Effector memory CD8-positive, alpha-beta T cell (primary cell): ENCODE measurements around the gene CPTP.
"Not testable (repeated sequence)": the region's sequence is repeated elsewhere in the genome, so short reads cannot be mapped to it uniquely, and the experiment has no call there.

ENCODE experiments used
- ATAC-seq: fragments of 150-1000 bp; cut with Tn5 transposase; replicated peaks from 2 replicates; pipeline ENCODE4 v1.10.0; 2021; ENCODE audit warnings: mild to moderate bottlenecking, moderate library complexity
- DNase-seq, 3 experiments: peaks; one replicate each; pipeline ENCODE4 v3.0.0; 2021
- H3K27ac Mint-ChIP-seq, 2 donors: one replicate each; pipeline ENCODE4 v1.8.0; 2022; ENCODE audit warnings: mild to moderate bottlenecking in 2 of 2, mixed read lengths in 2 of 2, moderate library complexity in 2 of 2
- H3K27me3 Mint-ChIP-seq, 2 donors: one replicate each; pipeline ENCODE4 v1.8.0; 2022; ENCODE audit warnings: mixed read lengths in 2 of 2
- H3K36me3 Mint-ChIP-seq: one replicate; pipeline ENCODE4 v1.8.0; 2022; ENCODE audit warnings: mild to moderate bottlenecking, moderate library complexity, mixed read lengths; ENCODE audit not compliant: insufficient read depth
- H3K4me1 Mint-ChIP-seq, 2 donors: one replicate each; pipeline ENCODE4 v1.8.0; 2022; ENCODE audit warnings: low read depth in 2 of 2, mixed read lengths in 2 of 2
- H3K4me3 Mint-ChIP-seq, 2 donors: one replicate each; pipeline ENCODE4 v1.8.0; 2022; ENCODE audit warnings: mild to moderate bottlenecking in 2 of 2, mixed read lengths in 2 of 2, moderate library complexity in 2 of 2
- H3K9me3 Mint-ChIP-seq, 2 donors: one replicate each; pipeline ENCODE4 v1.8.0; 2022; ENCODE audit warnings: mixed read lengths in 2 of 2

CPTP gene

GRCh38 chr1:1314237-1314586 is 10.4 kb upstream of the CPTP start:
- no peaks in the 10 kb centered on the region for H3K27me3 Mint-ChIP-seq
- H3K4me3 Mint-ChIP-seq, result no peak overlapping the region
- ATAC-seq (no peak), DNase-seq (no peak)
- peaks cover 56% of the 10 kb centered on the region for H3K36me3 Mint-ChIP-seq
- H3K4me1 Mint-ChIP-seq, result peaks cover 0 to 6% of the 10 kb centered on the region in 2 donors
- H3K9me3 Mint-ChIP-seq, result no peaks in the 10 kb centered on the region
- peak overlapping the region in 1 of 2 donors; percentile 18 for H3K27ac Mint-ChIP-seq

- no peak for ATAC-seq
- no peaks in the 10 kb centered on the region for H3K9me3 Mint-ChIP-seq
- H3K36me3 Mint-ChIP-seq, result peaks cover 56% of the 10 kb centered on the region
- no peak for DNase-seq
- H3K4me1 Mint-ChIP-seq, result peaks cover 0 to 9% of the 10 kb centered on the region in 2 donors
- no peaks in the 10 kb centered on the region for H3K27me3 Mint-ChIP-seq
- peak overlapping the region in 1 of 2 donors; percentile 18 for H3K27ac Mint-ChIP-seq
- no peak overlapping the region for H3K4me3 Mint-ChIP-seq
These were observed 9.8 kb upstream of the CPTP start for GRCh38 chr1:1314678-1315335.

GRCh38 chr1:1315435-1315954 is 9.1 kb upstream of the CPTP start:
- Mint-ChIP-seq H3K27ac (no peak overlapping the region), H3K27me3 (no peaks in the 10 kb centered on the region), H3K4me3 (no peak overlapping the region), H3K36me3 (peaks cover 49% of the 10 kb centered on the region), H3K9me3 (no peaks in the 10 kb centered on the region), H3K4me1 (peaks cover 0 to 9% of the 10 kb centered on the region in 2 donors)
- ATAC-seq, result no peak
- DNase-seq, result no peak

GRCh38 chr1:1316199-1316598 is 8.4 kb upstream of the CPTP start:
- H3K4me3 Mint-ChIP-seq, H3K9me3 Mint-ChIP-seq, H3K27me3 Mint-ChIP-seq, H3K27ac Mint-ChIP-seq, ATAC-seq, H3K4me1 Mint-ChIP-seq, DNase-seq: not testable (repeated sequence)
- H3K36me3 Mint-ChIP-seq, result peaks cover 46% of the 10 kb centered on the region

- Mint-ChIP-seq H3K9me3 (no peaks in the 10 kb centered on the region), H3K36me3 (peaks cover 42% of the 10 kb centered on the region), H3K4me3 (no peak overlapping the region)
These were observed 7.2 kb upstream of the CPTP start for GRCh38 chr1:1317420-1317819.

GRCh38 chr1:1318131-1318652 is 6.4 kb upstream of the CPTP start:
- no peak for DNase-seq
- H3K4me3 Mint-ChIP-seq, result no peak overlapping the region
- no peak for ATAC-seq
- peaks cover 41% of the 10 kb centered on the region for H3K36me3 Mint-ChIP-seq
- no peaks in the 10 kb centered on the region for H3K9me3 Mint-ChIP-seq
- no peaks in the 10 kb centered on the region for H3K27me3 Mint-ChIP-seq
- peaks cover 3 to 16% of the 10 kb centered on the region in 2 donors for H3K4me1 Mint-ChIP-seq
- H3K27ac Mint-ChIP-seq, result no peak overlapping the region

More at GRCh38 chr1:1317420-1317819, 7.2 kb upstream of the CPTP start:
- no peaks in the 10 kb centered on the region for H3K27me3 Mint-ChIP-seq
- H3K4me1 Mint-ChIP-seq, result peaks cover 0 to 14% of the 10 kb centered on the region in 2 donors
- no peak for DNase-seq
- ATAC-seq, result no peak
- no peak overlapping the region for H3K27ac Mint-ChIP-seq

GRCh38 chr1:1318777-1319645 is 5.6 kb upstream of the CPTP start:
- peaks cover 9 to 21% of the 10 kb centered on the region in 2 donors for H3K4me1 Mint-ChIP-seq
- no peaks in the 10 kb centered on the region for H3K27me3 Mint-ChIP-seq
- peak overlapping the region in 1 of 2 donors; percentile 17 for H3K27ac Mint-ChIP-seq
- no peak for DNase-seq
- peaks cover 41% of the 10 kb centered on the region for H3K36me3 Mint-ChIP-seq
- no peak overlapping the region for H3K4me3 Mint-ChIP-seq
- no peak for ATAC-seq
- H3K9me3 Mint-ChIP-seq, result no peaks in the 10 kb centered on the region

- no peak for ATAC-seq
- no peaks in the 10 kb centered on the region for H3K9me3 Mint-ChIP-seq
- no peaks in the 10 kb centered on the region for H3K27me3 Mint-ChIP-seq
- peaks cover 42% of the 10 kb centered on the region for H3K36me3 Mint-ChIP-seq
- peaks cover 13 to 22% of the 10 kb centered on the region in 2 donors for H3K4me1 Mint-ChIP-seq
- H3K27ac Mint-ChIP-seq, result peak overlapping the region in 1 of 2 donors; percentile 17
- no peak for DNase-seq
- H3K4me3 Mint-ChIP-seq, result no peak overlapping the region
These were observed 5.0 kb upstream of the CPTP start for GRCh38 chr1:1319646-1319941.

GRCh38 chr1:1320666-1321448 is 3.7 kb upstream of the CPTP start:
- ATAC-seq, result no peak
- H3K27ac Mint-ChIP-seq, result no peak overlapping the region
- DNase-seq, result no peak
- H3K4me1 Mint-ChIP-seq, result peaks cover 14 to 25% of the 10 kb centered on the region in 2 donors
- H3K36me3 Mint-ChIP-seq, result peaks cover 35% of the 10 kb centered on the region
- no peaks in the 10 kb centered on the region for H3K9me3 Mint-ChIP-seq
- peak overlapping the region in 1 of 2 donors; percentile 8 for H3K4me3 Mint-ChIP-seq
- no peaks in the 10 kb centered on the region for H3K27me3 Mint-ChIP-seq

GRCh38 chr1:1321477-1321876 is 3.1 kb upstream of the CPTP start:
- Mint-ChIP-seq H3K4me1 (peaks cover 19 to 27% of the 10 kb centered on the region in 2 donors), H3K4me3 (peak overlapping the region in 1 of 2 donors; percentile 8), H3K36me3 (peaks cover 34% of the 10 kb centered on the region), H3K9me3 (no peaks in the 10 kb centered on the region), H3K27ac (peak overlapping the region in 1 of 2 donors; percentile 49), H3K27me3 (no peaks in the 10 kb centered on the region)
- ATAC-seq (no peak), DNase-seq (no peak)

GRCh38 chr1:1322418-1322817 is 2.2 kb upstream of the CPTP start:
- H3K9me3 Mint-ChIP-seq, result no peaks in the 10 kb centered on the region
- H3K4me1 Mint-ChIP-seq, result peaks cover 19 to 27% of the 10 kb centered on the region in 2 donors
- H3K36me3 Mint-ChIP-seq, result peaks cover 25% of the 10 kb centered on the region
- H3K27me3 Mint-ChIP-seq, result no peaks in the 10 kb centered on the region
- peak overlapping the region; percentile 83 to 92 for H3K4me3 Mint-ChIP-seq
- ATAC-seq, result no peak
- DNase-seq, result no peak
- peak overlapping the region; percentile 49 to 90 for H3K27ac Mint-ChIP-seq

- no peaks in the 10 kb centered on the region for H3K9me3 Mint-ChIP-seq
- ATAC-seq (no peak), DNase-seq (no peak)
- peaks cover 30% of the 10 kb centered on the region for H3K36me3 Mint-ChIP-seq
- peak overlapping the region; percentile 83 to 92 for H3K4me3 Mint-ChIP-seq
- no peaks in the 10 kb centered on the region for H3K27me3 Mint-ChIP-seq
- H3K27ac Mint-ChIP-seq, result peak overlapping the region; percentile 49 to 90
- peaks cover 19 to 30% of the 10 kb centered on the region in 2 donors for H3K4me1 Mint-ChIP-seq
These were observed 1.6 kb upstream of the CPTP start for GRCh38 chr1:1322952-1323351.

GRCh38 chr1:1324084-1324523 is 498 bp upstream of the CPTP start:
- DNase-seq, result no peak
- no peaks in the 10 kb centered on the region for H3K27me3 Mint-ChIP-seq
- H3K27ac Mint-ChIP-seq, result peak overlapping the region; percentile 76 to 91
- H3K36me3 Mint-ChIP-seq, result peaks cover 23% of the 10 kb centered on the region
- H3K9me3 Mint-ChIP-seq, result no peaks in the 10 kb centered on the region
- H3K4me3 Mint-ChIP-seq, result peak overlapping the region; percentile 86 to 92
- H3K4me1 Mint-ChIP-seq, result peaks cover 19 to 29% of the 10 kb centered on the region in 2 donors
- ATAC-seq, result peak; percentile 48
